Measurements from ENCODE around the gene CLIC5.

The CLIC5 gene

DNA sequence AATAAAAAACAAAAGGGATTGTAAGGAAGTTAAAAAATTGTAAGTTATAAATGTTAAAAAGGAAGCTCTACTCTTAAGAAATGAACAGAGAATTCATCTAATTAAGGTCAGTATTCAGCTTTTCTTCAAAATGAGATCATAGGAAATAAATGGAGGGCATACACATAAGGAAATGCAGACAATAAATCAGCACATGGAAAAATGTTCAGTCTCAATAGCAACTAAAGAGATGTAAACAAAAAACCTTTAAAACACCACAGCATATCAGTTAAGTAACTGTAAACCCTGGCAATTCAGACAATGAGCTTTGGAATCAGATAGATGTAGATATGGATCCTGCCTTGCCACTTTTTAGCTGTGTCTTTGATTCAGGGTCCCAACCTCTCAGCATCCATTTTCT is 24.0 kb upstream of the CLIC5 start:
- H3K4me1 ChIP-seq, result peaks cover 4% of the 10 kb centered on the region
- no peaks in the 10 kb centered on the region for H3K36me3 ChIP-seq
- H3K9ac ChIP-seq, result no peak overlapping the region
- H3K9me3 ChIP-seq, result no peaks in the 10 kb centered on the region
- no peaks in the 10 kb centered on the region for H3K27me3 ChIP-seq
- H4K20me1 ChIP-seq, result no peaks in the 10 kb centered on the region
- H3K4me3 ChIP-seq, result no peak overlapping the region
- no peak overlapping the region for H3K27ac ChIP-seq
- H3K4me2 ChIP-seq, result no peak overlapping the region
- TF ChIP-seq Cebpa-rat (IDR thresholded peaks at IDR 0.05), result no peak

DNA sequence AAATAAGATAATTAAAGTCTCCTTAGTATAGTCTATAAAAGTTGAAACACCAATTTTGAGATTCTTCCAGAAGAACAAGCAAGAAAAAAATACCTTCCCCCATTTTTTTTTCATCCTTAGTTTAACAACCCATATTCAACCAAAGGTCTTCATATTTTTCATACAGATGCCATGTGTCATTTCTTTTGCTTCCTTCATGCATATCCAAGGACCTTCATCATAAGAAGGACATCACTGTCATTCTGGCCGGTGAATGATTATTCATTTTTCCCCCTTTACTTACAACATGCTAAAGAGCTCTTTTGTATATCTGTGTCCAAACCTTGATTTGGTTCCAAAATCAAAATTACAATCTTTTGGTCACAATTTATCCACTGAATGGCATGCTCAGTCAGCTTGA is 21.3 kb upstream of the CLIC5 start:
- TF ChIP-seq Cebpa-rat (IDR thresholded peaks at IDR 0.05), result no peak
- no peak overlapping the region for H3K9ac ChIP-seq
- H4K20me1 ChIP-seq, result no peaks in the 10 kb centered on the region
- no peaks in the 10 kb centered on the region for H3K4me1 ChIP-seq
- H3K4me2 ChIP-seq, result no peak overlapping the region
- H3K27me3 ChIP-seq, result no peaks in the 10 kb centered on the region
- H3K36me3 ChIP-seq, result no peaks in the 10 kb centered on the region
- no peaks in the 10 kb centered on the region for H3K9me3 ChIP-seq
- no peak overlapping the region for H3K27ac ChIP-seq
- no peak overlapping the region for H3K4me3 ChIP-seq

DNA sequence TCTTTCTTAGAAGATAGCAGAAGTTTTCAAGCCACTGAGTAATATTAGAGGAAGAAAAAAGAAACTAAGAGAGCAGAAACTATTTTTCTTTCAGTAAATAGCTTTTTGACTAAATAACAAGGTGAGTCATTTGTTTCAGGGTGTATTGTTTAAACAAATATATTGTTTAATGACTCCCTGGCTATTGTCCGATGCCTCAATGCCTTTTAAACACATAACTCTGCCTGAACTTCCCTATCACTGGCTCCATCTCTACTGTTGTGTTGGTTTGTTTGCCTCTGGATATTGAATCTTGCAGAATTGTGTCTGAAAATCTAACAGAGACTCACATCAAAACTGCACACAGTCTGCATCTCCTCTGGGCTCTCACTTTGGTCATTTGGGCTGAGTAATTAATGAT is 19.6 kb upstream of the CLIC5 start:
- H3K27ac ChIP-seq, result no peak overlapping the region

DNA sequence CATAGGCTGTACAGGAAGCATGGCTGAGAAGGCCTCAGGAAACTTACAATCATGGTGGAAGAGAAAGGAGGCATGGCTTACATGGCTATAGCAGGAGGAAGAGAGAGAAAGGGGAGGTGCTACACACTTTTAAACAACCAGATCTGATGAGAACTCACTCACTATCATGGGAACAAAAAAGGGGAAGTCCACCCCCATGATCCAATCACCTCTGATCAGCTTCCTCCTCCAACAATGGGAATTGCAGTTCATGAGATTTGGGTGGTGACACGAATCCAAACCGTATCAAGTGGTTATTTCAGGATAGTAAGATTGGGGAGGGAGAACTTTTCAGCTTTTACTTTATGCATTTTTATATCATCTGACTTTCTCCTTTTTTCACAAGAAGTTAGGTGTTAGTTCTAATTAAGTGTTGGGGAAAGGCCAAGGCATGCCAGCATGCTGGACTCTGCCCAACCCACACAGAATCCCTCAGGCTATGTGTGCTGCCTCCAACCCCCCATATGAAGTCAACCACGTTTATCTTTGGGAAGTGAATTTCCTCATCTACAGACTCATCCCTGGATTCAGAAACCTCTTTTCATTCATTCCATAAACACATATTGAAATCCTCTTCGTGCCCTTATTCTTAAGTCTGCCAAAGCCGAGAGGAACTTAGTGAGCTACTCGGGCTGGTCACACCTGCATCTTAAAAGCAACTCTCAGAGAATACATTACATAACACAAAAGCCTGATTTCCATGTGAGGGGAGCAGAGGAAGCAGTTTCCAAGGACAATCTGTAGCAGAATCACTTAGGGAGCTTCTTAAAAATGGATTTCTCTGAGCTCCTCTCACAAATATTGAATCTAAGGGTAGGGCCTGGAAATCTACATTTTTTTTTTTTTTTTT is 16.7 kb upstream of the CLIC5 start:
- no peaks in the 10 kb centered on the region for H3K27me3 ChIP-seq
- no peaks in the 10 kb centered on the region for H3K4me1 ChIP-seq
- no peaks in the 10 kb centered on the region for H3K36me3 ChIP-seq
- H3K9me3 ChIP-seq, result no peaks in the 10 kb centered on the region
- no peaks in the 10 kb centered on the region for H4K20me1 ChIP-seq
- no peak for TF ChIP-seq Cebpa-rat (IDR thresholded peaks at IDR 0.05)
- no peak overlapping the region for H3K9ac ChIP-seq
- H3K4me3 ChIP-seq, result no peak overlapping the region
- H3K27ac ChIP-seq, result no peak overlapping the region
- no peak overlapping the region for H3K4me2 ChIP-seq

More for the DNA sequence above, 19.6 kb upstream of the CLIC5 start:
- Histone ChIP-seq H3K4me2 (no peak overlapping the region), H3K9me3 (no peaks in the 10 kb centered on the region), H3K36me3 (no peaks in the 10 kb centered on the region), H3K4me3 (no peak overlapping the region), H3K4me1 (no peaks in the 10 kb centered on the region), H4K20me1 (no peaks in the 10 kb centered on the region), H3K9ac (no peak overlapping the region), H3K27me3 (no peaks in the 10 kb centered on the region)
- no peak for TF ChIP-seq Cebpa-rat (IDR thresholded peaks at IDR 0.05)

DNA sequence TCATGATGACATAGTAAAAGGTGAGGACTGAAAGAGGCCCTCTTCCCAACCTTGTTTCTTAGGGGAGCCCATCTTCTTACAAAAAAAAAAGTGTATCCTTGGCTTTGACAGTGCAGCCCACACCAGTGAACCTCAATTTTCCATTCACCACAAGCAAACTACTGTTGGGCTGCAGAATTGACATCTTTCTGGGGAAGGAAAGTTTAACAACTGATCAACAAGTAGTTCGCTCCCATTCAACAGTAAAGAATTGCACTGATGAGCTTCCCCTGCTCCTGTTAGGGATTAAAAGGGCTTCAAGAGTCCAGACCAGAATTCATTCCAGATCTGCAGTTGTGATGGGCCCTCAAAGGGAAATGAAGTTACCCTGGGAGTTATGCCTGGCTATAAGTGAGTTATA is 13.9 kb upstream of the CLIC5 start:
- H3K27ac ChIP-seq, result no peak overlapping the region
- H3K36me3 ChIP-seq, result no peaks in the 10 kb centered on the region
- H3K4me1 ChIP-seq, result peaks cover 5% of the 10 kb centered on the region; the same call in 1 of the 2 replicates
- H3K9me3 ChIP-seq, result no peaks in the 10 kb centered on the region
- no peak overlapping the region for H3K4me3 ChIP-seq
- no peak for TF ChIP-seq Cebpa-rat (IDR thresholded peaks at IDR 0.05)
- no peaks in the 10 kb centered on the region for H4K20me1 ChIP-seq
- no peak overlapping the region for H3K9ac ChIP-seq
- H3K4me2 ChIP-seq, result no peak overlapping the region
- H3K27me3 ChIP-seq, result no peaks in the 10 kb centered on the region

DNA sequence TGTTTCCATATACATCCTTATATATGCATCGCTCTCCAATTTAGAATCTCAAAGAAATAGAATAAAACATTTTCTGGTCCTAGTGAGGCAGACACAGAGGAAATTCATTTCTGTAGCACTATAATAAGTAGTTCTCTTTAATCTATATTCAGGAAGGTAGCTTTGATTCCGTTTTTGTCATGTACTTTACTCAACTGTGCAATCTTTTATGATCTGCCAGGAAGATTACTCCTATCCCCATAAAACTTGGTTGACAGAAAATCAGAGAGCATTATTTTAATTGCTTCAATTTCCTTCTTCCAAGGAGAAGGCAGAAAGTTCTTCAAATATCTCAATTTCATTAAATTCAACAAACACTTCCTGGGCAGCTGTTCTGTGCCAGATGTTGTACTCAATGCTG is 10.6 kb upstream of the CLIC5 start:
- Histone ChIP-seq H3K4me2 (no peak overlapping the region), H3K4me3 (no peak overlapping the region), H3K36me3 (no peaks in the 10 kb centered on the region), H3K9ac (no peak overlapping the region), H3K9me3 (no peaks in the 10 kb centered on the region), H3K27me3 (no peaks in the 10 kb centered on the region), H3K27ac (no peak overlapping the region), H4K20me1 (no peaks in the 10 kb centered on the region), H3K4me1 (peaks cover 5% of the 10 kb centered on the region; the same call in 1 of the 2 replicates)
- no peak for TF ChIP-seq Cebpa-rat (IDR thresholded peaks at IDR 0.05)

DNA sequence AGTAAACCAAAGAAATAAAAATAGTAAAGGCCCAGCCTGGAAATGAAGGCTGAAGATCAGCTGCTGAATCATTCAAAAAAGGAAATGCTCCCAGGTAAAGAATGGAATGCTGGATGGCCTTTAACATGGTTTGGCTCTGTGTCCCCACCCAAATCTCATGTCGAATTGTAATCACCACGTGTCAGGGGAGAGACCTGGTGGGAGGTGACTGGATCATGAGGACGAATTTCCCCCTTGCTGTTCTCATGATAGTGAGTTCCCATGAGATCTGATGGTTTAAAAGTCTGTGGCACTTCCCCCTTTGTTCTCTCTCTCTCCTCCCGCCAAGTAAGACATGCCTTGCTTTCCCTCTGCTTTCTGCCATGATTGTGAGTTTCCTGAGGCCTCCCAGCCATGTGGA is 9.9 kb upstream of the CLIC5 start:
- H3K9me3 ChIP-seq, result no peaks in the 10 kb centered on the region
- H3K9ac ChIP-seq, result no peak overlapping the region
- H3K36me3 ChIP-seq, result no peaks in the 10 kb centered on the region
- H3K4me1 ChIP-seq, result peaks cover 5% of the 10 kb centered on the region; the same call in 1 of the 2 replicates
- no peak overlapping the region for H3K4me2 ChIP-seq
- no peaks in the 10 kb centered on the region for H3K27me3 ChIP-seq
- H3K27ac ChIP-seq, result no peak overlapping the region
- no peak for TF ChIP-seq Cebpa-rat (IDR thresholded peaks at IDR 0.05)
- no peak overlapping the region for H3K4me3 ChIP-seq
- no peaks in the 10 kb centered on the region for H4K20me1 ChIP-seq

DNA sequence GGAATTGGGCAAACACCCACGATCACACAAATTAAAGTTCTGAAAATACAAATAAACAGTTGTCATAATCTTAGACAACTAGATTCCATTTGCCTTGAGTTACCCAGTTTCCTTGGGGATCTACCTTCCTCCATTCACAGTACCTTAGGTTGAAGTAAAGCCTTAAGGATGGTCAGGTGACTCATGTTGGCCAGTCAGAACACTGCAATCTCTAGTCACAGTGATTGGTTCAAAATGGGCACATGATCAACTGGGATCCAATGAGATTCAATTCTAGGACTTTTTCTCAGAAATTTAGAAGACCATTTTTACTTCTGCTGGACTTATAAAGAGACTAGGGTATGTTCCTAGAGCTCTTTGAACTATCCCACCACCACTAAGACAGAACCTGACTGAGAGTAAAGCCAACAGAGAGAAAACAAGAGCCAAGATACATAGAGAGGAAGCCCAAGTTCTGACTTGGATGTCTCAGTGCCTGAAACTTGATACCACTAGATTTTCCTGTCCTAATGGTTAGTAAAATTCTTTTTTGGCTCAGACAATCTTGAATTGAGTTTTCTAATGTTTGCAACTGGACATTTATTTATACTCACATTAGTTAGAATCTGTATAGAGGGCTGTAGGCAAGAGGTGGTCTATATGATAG is 8.6 kb upstream of the CLIC5 start:
- Histone ChIP-seq H3K27me3 (no peaks in the 10 kb centered on the region), H3K9ac (no peak overlapping the region), H3K4me2 (no peak overlapping the region), H3K36me3 (no peaks in the 10 kb centered on the region), H3K9me3 (no peaks in the 10 kb centered on the region), H3K27ac (no peak overlapping the region), H3K4me3 (no peak overlapping the region), H4K20me1 (no peaks in the 10 kb centered on the region), H3K4me1 (peaks cover 5% of the 10 kb centered on the region; the same call in 1 of the 2 replicates)
- TF ChIP-seq Cebpa-rat (IDR thresholded peaks at IDR 0.05), result no peak

DNA sequence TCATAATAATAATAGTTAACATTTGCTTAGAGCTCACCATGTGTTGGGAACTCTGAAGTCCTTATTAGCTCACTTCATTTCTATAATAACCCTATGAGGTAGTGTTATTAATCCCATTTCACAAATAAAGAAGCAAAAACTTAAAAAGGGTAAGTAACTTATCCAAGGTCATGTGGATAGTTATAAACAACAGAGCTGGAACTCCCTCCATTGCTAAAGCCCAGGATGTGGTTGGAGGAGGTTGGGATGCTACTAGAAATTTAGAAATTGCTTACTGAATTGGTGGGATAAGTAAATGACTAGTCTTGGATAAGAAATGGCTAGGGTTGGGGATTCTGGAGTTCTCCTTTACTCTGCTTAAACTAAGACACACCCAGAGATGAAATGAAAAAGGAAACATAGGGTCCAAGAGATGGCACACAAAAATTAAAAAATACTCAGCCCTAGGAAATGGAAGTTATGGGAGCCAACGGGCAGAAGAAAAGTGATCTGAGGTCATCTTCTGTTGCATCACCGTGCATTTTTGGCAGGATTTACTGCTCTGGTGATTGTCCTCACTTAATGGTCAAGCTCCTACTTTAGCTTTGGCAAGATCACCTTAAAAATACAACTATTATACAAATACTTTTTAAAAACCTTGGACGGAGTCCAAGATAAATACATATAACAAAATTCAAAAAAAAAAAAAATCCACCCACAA is 7.7 kb upstream of the CLIC5 start:
- peaks cover 5% of the 10 kb centered on the region; the same call in 1 of the 2 replicates for H3K4me1 ChIP-seq
- no peaks in the 10 kb centered on the region for H3K36me3 ChIP-seq
- H3K4me3 ChIP-seq, result no peak overlapping the region
- H3K27ac ChIP-seq, result no peak overlapping the region
- no peaks in the 10 kb centered on the region for H3K9me3 ChIP-seq
- H3K9ac ChIP-seq, result no peak overlapping the region
- H3K27me3 ChIP-seq, result no peaks in the 10 kb centered on the region
- no peaks in the 10 kb centered on the region for H4K20me1 ChIP-seq
- no peak overlapping the region for H3K4me2 ChIP-seq
- no peak for TF ChIP-seq Cebpa-rat (IDR thresholded peaks at IDR 0.05)
